GM19035 (cell line): ENCODE results near the gene ERN1.
A peak's percentile ranks its signal among the peaks of the same experiment; 100 is the strongest.

ENCODE experiments used
- ATAC-seq: cut with Tn5 transposase; IDR thresholded peaks from one replicate; pipeline ENCODE4 v1.9.1; 2021; ENCODE audit not compliant: unreplicated experiment

The ERN1 gene

GRCh38 chr17:64085650-64086005, 44.3 kb downstream of the ERN1 start:
- no peak for ATAC-seq

- no peak for ATAC-seq
These were observed 44.8 kb downstream of the ERN1 start for GRCh38 chr17:64084940-64085649.

- ATAC-seq: no peak
These were observed 45.6 kb downstream of the ERN1 start for GRCh38 chr17:64084086-64084939.

- no peak for ATAC-seq
These were observed 46.3 kb downstream of the ERN1 start for GRCh38 chr17:64083563-64084085.

GRCh38 chr17:64083093-64083492, 46.9 kb downstream of the ERN1 start:
- ATAC-seq: no peak

- no peak for ATAC-seq
These were observed 47.8 kb downstream of the ERN1 start for GRCh38 chr17:64081802-64082799.

GRCh38 chr17:64080174-64080618, 49.7 kb downstream of the ERN1 start:
- no peak for ATAC-seq

- no peak for ATAC-seq
These were observed 52.6 kb downstream of the ERN1 start for GRCh38 chr17:64077379-64077778.

GRCh38 chr17:64075913-64076312, 54.0 kb downstream of the ERN1 start:
- no peak for ATAC-seq

- no peak for ATAC-seq
These were observed 55.1 kb downstream of the ERN1 start for GRCh38 chr17:64074704-64075426.

GRCh38 chr17:64073771-64074703, 55.9 kb downstream of the ERN1 start:
- peak; percentile 75 for ATAC-seq

GRCh38 chr17:64071111-64071510, 58.8 kb downstream of the ERN1 start:
- no peak for ATAC-seq

- no peak for ATAC-seq
These were observed 59.7 kb downstream of the ERN1 start for GRCh38 chr17:64070213-64070612.

- no peak for ATAC-seq
These were observed 60.8 kb downstream of the ERN1 start for GRCh38 chr17:64069143-64069542.

GRCh38 chr17:64067657-64068056, 62.3 kb downstream of the ERN1 start:
- no peak for ATAC-seq

- ATAC-seq: no peak
These were observed 63.2 kb downstream of the ERN1 start for GRCh38 chr17:64066716-64067115.

GRCh38 chr17:64065161-64065560, 64.8 kb downstream of the ERN1 start:
- no peak for ATAC-seq

- ATAC-seq: no peak
These were observed 65.6 kb downstream of the ERN1 start for GRCh38 chr17:64064331-64064730.

- no peak for ATAC-seq
These were observed 66.1 kb downstream of the ERN1 start for GRCh38 chr17:64063766-64064224.
